ENCODE results near the gene EPB41. TPM values are rescaled to one million over a fixed set of nuclear protein-coding genes. Genes with fewer than 3 reads are reported as not detected.
"Not testable (repeated sequence)": the region's sequence is repeated elsewhere in the genome, so short reads cannot be mapped to it uniquely, and the experiment has no call there.

EPB41 gene
- total RNA-seq, 2 experiments from 2014 or later, result 138 to 145 TPM

DNA sequence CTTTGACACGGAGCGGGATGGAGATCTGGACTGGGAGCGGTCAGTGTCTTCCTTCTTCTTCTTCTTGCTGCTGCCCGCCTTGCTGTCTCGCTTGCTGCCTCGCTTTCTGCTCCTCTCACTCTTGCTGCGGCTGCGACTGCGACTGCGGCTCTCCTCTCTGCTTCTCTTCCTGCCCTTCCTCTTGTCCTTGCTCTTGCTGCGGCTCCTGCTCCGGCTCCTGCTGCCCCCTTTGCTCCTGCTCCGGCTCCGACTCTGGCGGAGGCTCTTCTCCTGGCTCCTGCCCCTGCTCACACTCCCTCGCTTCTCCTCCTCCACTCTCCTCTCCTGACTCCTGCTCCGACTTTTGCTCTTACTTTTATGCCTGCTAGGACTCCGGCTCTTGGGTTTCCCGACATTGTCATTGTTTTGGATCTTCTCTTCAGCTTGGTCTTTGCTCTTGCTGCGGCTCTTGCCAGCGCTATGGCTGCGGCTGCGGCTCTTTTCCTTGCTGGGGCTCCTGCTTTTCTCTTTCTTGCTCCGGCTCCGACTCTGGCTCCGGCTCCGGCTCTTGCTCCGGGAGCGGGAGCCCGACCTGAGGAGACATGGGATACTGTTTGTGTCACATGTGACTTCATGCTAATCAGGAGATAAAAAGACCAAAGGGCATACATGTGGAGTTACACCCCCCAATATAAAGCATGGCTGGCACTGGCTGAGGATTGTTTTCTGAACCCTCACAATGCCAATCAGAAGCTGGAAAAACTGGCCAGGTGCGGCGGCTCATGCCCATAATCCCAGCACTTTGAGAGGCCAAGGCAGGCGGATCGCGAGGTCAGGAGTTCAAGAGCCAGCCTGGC is 234.5 kb downstream of the EPB41 start:
- H3K27ac Mint-ChIP-seq, result peak overlapping the region; percentile 22
- ChIA-PET CTCF (no interaction called here), POLR2A (no interaction called here)
- Histone ChIP-seq H3K9me3 (ENCODE audit: control insufficient read depth in 1 of 2, insufficient read depth in 1 of 2, low read length in 2 of 2) (peaks cover 0 to 1% of the 10 kb centered on the region in 2 experiments), H3K36me3 (ENCODE audit: insufficient read depth, low read length) (peaks cover 81% of the 10 kb centered on the region), H3K4me1 (ENCODE audit: insufficient read depth, low read length) (no peaks in the 10 kb centered on the region), H3K4me3 (ENCODE audit: low read length) (no peak overlapping the region), H3K27me3 (ENCODE audit: control insufficient read depth in 1 of 2, insufficient read depth in 2 of 2, low read length in 2 of 2) (no peaks in the 10 kb centered on the region), H3K27ac (ENCODE audit: low read depth in 1 of 2, low read length in 2 of 2) (no peak overlapping the region)
- H3K36me3 Mint-ChIP-seq (ENCODE audit: low read depth), result peaks cover 88% of the 10 kb centered on the region
- no peak overlapping the region for H3K4me3 Mint-ChIP-seq
- intact Hi-C loops (cut with DNase I, micrococcal nuclease), result no loop called here
- H3K27me3 Mint-ChIP-seq, result no peaks in the 10 kb centered on the region
- TF ChIP-seq, protein P1, sequence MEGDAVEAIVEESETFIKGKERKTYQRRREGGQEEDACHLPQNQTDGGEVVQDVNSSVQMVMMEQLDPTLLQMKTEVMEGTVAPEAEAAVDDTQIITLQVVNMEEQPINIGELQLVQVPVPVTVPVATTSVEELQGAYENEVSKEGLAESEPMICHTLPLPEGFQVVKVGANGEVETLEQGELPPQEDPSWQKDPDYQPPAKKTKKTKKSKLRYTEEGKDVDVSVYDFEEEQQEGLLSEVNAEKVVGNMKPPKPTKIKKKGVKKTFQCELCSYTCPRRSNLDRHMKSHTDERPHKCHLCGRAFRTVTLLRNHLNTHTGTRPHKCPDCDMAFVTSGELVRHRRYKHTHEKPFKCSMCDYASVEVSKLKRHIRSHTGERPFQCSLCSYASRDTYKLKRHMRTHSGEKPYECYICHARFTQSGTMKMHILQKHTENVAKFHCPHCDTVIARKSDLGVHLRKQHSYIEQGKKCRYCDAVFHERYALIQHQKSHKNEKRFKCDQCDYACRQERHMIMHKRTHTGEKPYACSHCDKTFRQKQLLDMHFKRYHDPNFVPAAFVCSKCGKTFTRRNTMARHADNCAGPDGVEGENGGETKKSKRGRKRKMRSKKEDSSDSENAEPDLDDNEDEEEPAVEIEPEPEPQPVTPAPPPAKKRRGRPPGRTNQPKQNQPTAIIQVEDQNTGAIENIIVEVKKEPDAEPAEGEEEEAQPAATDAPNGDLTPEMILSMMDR (IDR thresholded peaks at IDR 0.05), result no peak
- H3K4me1 Mint-ChIP-seq (ENCODE audit: low read depth), result no peaks in the 10 kb centered on the region
- peaks cover 5% of the 10 kb centered on the region for H3K9me3 Mint-ChIP-seq
- DNase-seq (no peak), ATAC-seq (ENCODE audit: poor library complexity) (no peak)

DNA sequence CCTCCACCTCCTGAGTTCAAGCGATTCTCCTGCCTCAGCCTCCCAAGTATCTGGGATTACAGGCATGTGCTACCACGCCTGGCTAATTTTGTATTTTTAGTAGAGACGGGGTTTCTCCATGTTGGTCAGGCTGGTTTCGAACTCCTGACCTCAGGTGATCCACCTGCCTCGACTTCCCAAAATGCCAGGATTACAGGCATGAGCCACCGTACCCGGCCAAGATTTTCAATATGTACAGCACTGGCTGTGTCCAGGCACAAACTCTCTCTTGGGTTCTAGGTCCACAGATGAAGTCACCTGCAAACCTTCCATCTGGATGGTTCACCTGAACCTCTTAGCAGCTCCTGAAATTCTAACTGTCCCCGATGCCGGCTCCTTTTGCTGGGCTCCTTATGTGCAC is 236.0 kb downstream of the EPB41 start:
- CTCF ChIA-PET, result interaction anchor here (1.1 to 1.3 kb wide), 2 partner anchors 10 to 52 kb away, joined by 3 to 4 read pairs; no protein-coding TSS in a partner anchor
- peaks cover 98% of the 10 kb centered on the region for H3K36me3 Mint-ChIP-seq (ENCODE audit: low read depth)
- POLR2A ChIA-PET; H3K9me3 ChIP-seq (ENCODE audit: control insufficient read depth in 1 of 2, insufficient read depth in 1 of 2, low read length in 2 of 2); H3K4me1 ChIP-seq (ENCODE audit: insufficient read depth, low read length); H3K9me3 Mint-ChIP-seq; ATAC-seq (ENCODE audit: poor library complexity); H3K4me3 ChIP-seq (ENCODE audit: low read length); intact Hi-C loops (cut with DNase I, micrococcal nuclease); H3K27ac Mint-ChIP-seq; H3K27ac ChIP-seq (ENCODE audit: low read depth in 1 of 2, low read length in 2 of 2); H3K4me1 Mint-ChIP-seq (ENCODE audit: low read depth); H3K27me3 Mint-ChIP-seq; H3K4me3 Mint-ChIP-seq; DNase-seq; H3K27me3 ChIP-seq (ENCODE audit: control insufficient read depth in 1 of 2, insufficient read depth in 2 of 2, low read length in 2 of 2): not testable (repeated sequence)
- H3K36me3 ChIP-seq (ENCODE audit: insufficient read depth, low read length), result peaks cover 96% of the 10 kb centered on the region

DNA sequence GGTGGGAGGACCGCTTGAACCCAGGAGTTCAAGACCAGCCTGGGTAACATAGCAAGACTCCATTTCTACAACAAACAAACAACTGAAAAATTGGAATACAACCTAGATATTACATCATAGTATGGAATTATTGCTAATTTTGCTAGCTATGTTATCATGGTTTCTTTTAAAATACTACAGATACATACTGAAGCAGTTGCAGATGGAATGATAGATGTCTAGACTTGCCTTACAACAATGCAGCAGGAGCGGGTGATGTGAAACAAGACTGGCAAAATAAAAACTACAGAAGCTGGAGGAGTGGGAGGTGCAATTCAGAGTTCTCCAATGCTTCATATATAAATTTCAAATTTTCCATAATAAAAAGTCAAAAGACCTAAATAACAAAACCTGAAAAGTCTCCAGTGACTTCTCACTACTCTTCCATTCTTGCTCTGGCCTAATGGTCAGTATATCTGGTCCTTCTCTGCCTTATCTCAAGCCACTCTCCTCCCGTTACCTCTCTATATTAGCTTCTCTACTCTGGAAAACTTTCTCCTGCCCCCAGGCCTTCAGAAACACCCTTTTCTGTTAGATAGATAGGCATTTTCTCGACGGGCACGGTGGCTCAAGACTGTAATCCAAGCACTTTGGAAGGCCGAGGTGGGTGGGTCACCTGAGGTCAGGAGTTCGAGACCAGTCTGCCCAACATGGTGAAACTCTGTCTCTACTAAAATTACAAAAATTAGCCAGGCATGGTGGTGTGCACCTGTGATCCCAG is 237.9 kb downstream of the EPB41 start:
- Histone ChIP-seq H3K36me3 (ENCODE audit: insufficient read depth, low read length) (peaks cover 97% of the 10 kb centered on the region), H3K4me1 (ENCODE audit: insufficient read depth, low read length) (no peaks in the 10 kb centered on the region), H3K9me3 (ENCODE audit: control insufficient read depth in 1 of 2, insufficient read depth in 1 of 2, low read length in 2 of 2) (no peaks in the 10 kb centered on the region), H3K4me3 (ENCODE audit: low read length) (no peak overlapping the region), H3K27ac (ENCODE audit: low read depth in 1 of 2, low read length in 2 of 2) (no peak overlapping the region), H3K27me3 (ENCODE audit: control insufficient read depth in 1 of 2, insufficient read depth in 2 of 2, low read length in 2 of 2) (no peaks in the 10 kb centered on the region)
- intact Hi-C loops (cut with DNase I, micrococcal nuclease), result no loop called here
- H3K27ac Mint-ChIP-seq, result no peak overlapping the region
- ATAC-seq (ENCODE audit: poor library complexity) (no peak), DNase-seq (no peak)
- no peak overlapping the region for H3K4me3 Mint-ChIP-seq
- no peaks in the 10 kb centered on the region for H3K9me3 Mint-ChIP-seq
- peaks cover 4% of the 10 kb centered on the region for H3K4me1 Mint-ChIP-seq (ENCODE audit: low read depth)
- H3K36me3 Mint-ChIP-seq (ENCODE audit: low read depth), result peaks cover 98% of the 10 kb centered on the region
- ChIA-PET POLR2A (no interaction called here), CTCF (no interaction called here)
- H3K27me3 Mint-ChIP-seq, result no peaks in the 10 kb centered on the region
- TF ChIP-seq, protein P1 (IDR thresholded peaks at IDR 0.05), result no peak

Measured in CD4-positive, alpha-beta T cell (primary cell).